GM12878 (cell line): Measurements from ENCODE around the gene WWTR1.

ENCODE experiments used
- JUNB ChIP-seq: IDR thresholded peaks from 2 replicates; pipeline ENCODE4 v1.6.1; 2016; ENCODE audit warnings: antibody characterized with exemption, mild to moderate bottlenecking
- POLR2A ChIP-seq: IDR thresholded peaks from 2 replicates; pipeline ENCODE4 v1.6.1; 2011; ENCODE audit warnings: low read depth, mild to moderate bottlenecking, low read length
- STAT3 ChIP-seq: IDR thresholded peaks from 2 replicates; pipeline ENCODE4 v1.6.1; 2011; ENCODE audit warnings: low read depth, low read length, improper control_type of control experiment
- TF ChIP-seq, protein P1 (sequence below), 3 experiments: IDR thresholded peaks in 2 of 3; conservative IDR thresholded peaks in 1 of 3; 2 replicates each; pipeline ENCODE4 v1.5.1; 2011; ENCODE audit warnings: low read depth in 3 of 3, low read length in 3 of 3, mild to moderate bottlenecking in 3 of 3, control low read depth in 2 of 3, moderate library complexity in 2 of 3, inconsistent platforms in 1 of 3, mixed read lengths in 1 of 3; ENCODE audit not compliant: control insufficient read depth in 2 of 3, insufficient read depth in 1 of 3; ENCODE audit errors: extremely low read depth in 1 of 3
- TF ChIP-seq, protein P2 (sequence below): IDR thresholded peaks from 2 replicates; pipeline ENCODE4 v1.6.1; 2011; ENCODE audit warnings: low read depth, mild to moderate bottlenecking, low read length, moderate library complexity, borderline replicate concordance; ENCODE audit errors: extremely low read depth

DNA sequence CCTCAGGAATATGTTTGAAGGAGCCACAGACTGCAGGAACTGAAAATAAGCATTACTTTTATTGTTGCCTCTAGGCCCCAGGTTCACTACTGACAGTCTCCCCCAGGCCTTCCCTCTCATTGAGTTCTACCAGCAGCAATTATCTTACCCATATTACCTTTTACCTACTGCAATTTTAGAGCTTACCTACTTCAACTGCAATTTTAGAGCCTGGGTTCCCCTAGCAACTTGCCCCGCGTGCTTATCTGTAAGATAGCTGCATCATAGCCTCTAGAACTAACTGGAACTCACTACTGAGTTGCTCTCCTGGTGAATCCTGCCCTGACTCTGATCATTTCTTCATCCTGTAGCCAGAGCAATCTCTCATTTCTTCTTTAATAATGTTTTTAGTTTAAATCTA lies 29.2 kb upstream of the WWTR1 start:
- TF ChIP-seq STAT3 (no peak), POLR2A (no peak), JUNB (no peak)
- TF ChIP-seq, protein P1, sequence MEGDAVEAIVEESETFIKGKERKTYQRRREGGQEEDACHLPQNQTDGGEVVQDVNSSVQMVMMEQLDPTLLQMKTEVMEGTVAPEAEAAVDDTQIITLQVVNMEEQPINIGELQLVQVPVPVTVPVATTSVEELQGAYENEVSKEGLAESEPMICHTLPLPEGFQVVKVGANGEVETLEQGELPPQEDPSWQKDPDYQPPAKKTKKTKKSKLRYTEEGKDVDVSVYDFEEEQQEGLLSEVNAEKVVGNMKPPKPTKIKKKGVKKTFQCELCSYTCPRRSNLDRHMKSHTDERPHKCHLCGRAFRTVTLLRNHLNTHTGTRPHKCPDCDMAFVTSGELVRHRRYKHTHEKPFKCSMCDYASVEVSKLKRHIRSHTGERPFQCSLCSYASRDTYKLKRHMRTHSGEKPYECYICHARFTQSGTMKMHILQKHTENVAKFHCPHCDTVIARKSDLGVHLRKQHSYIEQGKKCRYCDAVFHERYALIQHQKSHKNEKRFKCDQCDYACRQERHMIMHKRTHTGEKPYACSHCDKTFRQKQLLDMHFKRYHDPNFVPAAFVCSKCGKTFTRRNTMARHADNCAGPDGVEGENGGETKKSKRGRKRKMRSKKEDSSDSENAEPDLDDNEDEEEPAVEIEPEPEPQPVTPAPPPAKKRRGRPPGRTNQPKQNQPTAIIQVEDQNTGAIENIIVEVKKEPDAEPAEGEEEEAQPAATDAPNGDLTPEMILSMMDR (IDR thresholded peaks at IDR 0.05 in 2 of 3, conservative IDR thresholded peaks at IDR 0.05 in 1 of 3; ENCODE audit: control insufficient read depth in 2 of 3, extremely low read depth in 1 of 3, insufficient read depth in 1 of 3, low read depth in 3 of 3, low read length in 3 of 3), result no peak
- TF ChIP-seq, protein P2, sequence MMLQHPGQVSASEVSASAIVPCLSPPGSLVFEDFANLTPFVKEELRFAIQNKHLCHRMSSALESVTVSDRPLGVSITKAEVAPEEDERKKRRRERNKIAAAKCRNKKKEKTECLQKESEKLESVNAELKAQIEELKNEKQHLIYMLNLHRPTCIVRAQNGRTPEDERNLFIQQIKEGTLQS, result no peak
